Stimulated activated CD4-positive, alpha-beta T cell treated with anti-CD3 and anti-CD28 coated beads, Interleukin-4, amount 100 ng/mL, for 1 hour (primary cell): ENCODE measurements around the gene SREK1.
A peak's percentile ranks its signal among the peaks of the same experiment; 100 is the strongest.

ENCODE experiments used
- DNase-seq: peaks from one replicate; pipeline ENCODE4 v3.0.0-alpha.2; 2020

SREK1 gene

DNA sequence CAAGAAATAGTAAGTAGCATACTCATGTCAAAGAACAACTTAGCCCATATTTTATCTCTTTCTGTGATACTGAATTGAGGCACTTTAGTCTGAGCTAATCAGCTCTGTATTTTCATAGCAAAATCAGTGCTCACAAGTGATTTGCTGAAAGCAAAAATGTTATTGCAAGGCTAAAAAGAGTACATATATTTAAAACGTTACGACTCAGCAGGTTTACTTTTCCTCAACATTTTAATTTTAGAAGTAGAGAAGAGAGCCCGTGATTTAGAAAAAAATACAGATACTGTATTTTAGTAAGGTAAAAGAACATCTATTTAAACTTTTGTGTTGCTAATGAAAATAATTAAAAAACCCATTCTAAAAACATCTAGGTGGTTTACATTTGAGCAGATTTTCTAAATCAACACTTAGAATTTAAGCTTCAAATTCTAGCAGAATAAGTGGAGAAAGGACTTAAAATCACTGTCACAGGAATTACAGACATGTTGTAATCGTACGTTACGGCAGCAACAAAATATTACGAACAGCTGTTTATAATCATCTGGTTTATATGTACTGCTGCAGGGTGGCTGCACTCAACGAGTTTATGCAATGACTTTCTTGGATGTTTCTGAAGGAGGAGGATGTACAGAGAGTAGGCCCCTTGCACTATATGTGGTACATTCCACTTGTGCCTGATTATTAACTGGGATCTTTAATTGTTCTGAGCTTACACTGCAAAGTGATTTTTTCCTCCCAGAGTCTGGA is 20.1 kb downstream of the SREK1 start:
- no peak for DNase-seq

DNA sequence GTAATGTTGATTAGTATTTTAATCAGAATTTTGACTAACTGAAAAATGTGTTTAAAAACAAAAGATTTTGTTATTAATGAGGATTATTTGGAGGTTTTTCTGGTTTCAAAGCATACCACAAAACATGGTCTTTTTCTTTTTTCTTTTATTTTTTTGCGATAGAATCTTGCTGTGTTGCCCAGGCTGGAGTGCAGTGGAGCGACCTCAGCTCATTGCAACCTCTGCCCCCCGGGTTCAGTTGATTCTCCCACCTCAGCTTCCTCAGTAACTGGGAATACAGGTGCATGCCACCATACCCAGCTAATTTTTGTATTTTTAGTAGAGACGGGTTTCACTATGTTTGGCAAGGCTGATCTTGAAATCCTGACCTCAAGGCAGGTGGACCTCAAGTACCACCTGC is 24.1 kb downstream of the SREK1 start:
- no peak for DNase-seq

DNA sequence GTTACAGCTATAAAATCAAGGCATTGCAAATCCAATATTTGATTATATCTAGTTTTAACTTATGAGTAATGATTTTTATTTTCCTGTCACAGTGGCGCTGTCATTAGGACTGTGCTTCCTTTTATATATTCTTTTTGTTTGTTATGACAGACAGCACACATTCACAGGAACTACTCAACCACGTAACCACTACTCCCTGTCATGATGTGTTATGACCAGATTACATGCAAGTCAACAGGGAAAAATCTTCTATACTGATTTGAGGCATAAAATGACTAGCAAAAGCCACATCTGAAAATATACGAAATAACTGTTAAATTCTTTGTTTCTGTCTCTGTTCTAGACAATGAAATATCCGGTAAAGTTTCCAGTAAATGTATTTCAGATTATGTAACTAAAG is 25.4 kb downstream of the SREK1 start:
- no peak for DNase-seq

DNA sequence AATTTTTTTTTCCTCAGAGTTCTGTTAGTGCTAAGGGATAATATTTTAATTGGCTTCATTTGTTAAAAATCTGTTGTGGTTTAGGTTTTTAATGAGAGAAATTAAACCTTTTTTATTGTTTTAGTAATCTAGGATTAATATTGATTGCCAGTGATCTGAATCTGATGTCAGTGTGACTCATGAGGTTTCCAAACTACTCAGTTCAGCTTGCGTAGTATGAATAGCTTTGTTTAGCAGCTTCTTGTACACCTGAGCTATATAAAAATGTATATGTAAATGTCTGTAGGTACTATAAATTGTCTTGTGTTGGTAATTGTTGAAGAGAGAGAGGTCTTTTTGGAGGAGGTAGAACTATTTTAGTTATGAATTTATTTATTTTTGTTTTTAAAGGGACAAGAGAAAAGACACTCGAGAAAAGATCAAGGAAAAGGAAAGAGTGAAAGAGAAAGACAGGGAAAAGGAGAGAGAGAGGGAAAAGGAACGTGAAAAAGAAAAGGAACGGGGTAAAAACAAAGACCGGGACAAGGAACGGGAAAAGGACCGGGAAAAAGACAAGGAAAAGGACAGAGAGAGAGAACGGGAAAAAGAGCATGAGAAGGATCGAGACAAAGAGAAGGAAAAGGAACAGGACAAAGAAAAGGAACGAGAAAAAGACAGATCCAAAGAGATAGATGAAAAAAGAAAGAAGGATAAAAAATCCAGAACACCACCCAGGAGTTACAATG is 26.3 kb downstream of the SREK1 start:
- no peak for DNase-seq

DNA sequence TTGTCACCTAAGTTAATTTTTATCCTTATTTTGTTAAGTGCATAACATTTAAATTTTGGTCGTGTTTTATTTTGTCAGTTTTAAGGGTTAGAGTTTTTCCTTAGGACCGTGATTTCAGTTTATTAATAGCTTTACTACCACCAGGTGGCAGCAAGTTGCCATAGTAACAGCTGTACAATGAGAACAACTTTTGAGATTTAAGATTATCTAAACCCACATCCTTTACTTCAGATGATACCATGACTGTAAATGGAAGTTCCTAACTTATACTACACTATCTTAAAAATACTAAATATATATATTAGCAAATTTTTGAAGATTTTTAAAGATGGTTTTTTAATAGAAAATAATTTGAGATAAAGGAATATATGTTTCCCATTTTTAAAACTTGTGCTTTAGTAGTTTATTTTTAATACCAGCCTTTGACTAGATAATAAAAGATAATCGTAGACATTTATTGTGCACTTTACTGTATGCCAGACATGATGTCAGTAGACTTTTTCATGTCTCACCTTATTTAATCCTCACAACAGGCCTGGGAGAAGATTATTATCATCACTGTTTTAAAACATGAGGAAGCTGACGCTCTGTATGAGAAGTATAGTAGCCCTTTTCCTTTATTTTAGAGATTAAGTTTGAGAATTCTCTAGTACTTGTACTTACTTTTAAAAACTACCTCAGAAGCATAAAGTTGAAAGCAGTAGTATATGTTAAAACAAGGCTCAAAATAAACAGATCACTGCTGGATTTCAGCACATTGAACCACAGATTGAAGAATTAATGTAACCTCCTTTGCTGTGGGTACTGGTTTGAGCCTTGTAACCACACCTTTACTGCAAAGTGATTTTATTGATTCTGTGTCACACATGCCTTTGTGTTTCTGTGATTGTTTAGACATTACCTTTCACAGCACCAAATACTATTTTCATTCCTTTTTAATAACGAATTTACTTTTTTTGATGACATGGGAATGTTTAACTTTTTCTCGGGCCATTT is 27.5 kb downstream of the SREK1 start:
- DNase-seq = peak; percentile 20

DNA sequence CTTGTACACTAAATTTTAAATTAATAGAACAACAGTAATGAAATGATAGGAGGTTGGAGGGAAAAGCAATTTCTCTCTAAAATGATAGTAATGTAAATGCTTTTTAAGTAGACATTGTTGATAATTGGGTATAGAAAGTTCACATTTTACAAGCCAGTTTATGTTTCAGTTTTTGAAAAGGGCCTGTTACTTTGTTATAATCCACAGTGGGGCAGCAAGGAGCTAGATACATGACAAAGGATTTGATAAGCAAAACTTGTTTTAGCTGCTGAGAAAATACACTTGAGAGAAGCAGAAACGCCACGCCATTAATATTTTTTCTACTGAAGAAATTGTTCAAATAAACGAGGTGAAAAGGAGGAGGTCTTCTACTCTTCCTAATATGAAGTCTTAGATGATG is 30.2 kb downstream of the SREK1 start:
- DNase-seq = no peak

DNA sequence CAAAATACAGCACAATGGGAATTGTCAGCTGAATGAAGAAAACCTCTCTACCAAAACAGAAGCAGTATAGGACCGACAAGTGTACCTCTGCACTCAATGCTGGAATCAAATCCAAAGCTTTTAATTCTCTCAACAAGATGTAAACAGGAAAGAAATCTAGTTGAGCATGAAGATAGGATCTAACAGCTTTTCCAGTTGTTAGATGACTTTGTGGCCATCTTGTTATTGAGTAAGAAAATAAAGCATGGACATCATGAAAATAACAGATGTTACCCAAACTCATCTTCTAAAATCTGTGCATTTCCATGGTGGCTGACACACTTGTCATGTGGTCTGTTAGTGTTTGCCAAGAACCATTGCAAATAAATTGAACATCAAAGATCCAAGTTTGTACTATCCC is 34.7 kb downstream of the SREK1 start:
- DNase-seq = no peak

DNA sequence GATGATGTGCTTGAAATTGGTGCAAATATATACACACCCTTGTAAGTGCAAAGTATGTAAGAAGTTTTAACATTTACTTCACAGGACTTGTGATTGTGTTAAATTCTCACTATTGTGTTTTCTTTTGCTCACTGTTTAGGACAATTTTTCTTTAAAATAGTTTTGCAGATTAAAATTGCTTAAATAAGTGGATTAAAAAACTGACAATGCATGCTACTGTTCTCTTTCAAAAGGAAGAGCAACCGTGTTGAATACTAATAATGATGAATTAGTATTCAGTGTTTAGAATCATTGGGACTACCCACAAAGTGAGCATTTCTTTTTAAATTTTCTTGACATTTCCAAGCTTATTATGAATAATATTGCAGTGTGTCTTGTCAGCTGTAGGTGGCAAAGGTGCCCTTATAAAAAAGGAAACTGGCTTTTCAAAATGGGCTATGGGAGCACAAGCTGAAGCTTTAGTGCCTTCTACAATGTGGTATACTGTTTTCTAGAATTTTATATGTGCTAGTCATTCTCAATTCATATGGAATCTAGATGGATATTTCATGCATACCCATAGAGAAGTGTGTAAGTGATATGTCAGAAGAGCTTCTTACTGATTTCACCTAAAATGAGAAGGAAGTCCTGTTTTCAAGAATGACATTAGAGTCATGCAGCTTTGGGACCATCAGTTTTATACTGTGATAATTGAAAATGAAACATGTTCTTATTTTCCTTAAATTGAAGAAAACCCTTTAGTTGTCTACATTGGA is 35.4 kb downstream of the SREK1 start:
- DNase-seq = no peak

DNA sequence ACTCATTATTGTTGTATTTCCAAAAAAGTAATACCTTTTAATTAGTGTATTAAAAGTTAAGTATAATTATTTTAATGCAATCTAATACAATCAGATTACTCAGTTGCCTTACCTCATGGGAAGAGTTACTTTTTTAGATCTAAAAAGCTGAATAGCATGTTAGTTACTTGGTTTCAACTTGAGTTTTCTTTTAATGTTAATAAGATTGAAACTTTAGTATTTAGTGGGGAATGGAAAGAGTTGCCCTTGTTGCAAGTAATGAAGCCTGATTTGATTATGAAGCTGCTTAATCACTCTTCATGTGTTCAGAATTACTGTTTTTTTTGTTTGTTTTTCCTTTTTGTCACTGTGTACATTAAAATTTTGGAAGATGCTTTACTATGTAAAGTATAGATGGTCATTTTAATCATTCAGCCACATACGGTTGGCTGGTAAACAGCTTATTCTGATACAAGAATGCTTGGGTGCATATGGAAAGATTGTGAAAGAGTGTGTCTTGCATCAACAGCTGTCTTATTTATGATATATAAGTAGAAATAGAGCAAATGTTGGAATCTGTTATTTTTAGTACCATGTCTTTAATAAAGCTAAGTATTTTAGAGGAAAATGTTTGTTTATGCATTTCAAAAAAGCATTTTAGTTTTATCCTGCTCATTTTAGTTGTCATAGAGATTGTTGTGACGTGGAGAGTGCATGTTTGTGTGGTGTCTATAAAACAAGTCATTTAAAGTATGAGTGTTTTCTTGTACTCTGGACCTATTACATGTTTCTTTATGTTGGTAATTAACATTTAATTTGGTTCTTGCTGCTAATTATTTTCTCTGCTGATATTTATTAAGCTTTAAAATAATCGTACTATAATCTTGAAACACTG is 36.4 kb downstream of the SREK1 start:
- DNase-seq = no peak

DNA sequence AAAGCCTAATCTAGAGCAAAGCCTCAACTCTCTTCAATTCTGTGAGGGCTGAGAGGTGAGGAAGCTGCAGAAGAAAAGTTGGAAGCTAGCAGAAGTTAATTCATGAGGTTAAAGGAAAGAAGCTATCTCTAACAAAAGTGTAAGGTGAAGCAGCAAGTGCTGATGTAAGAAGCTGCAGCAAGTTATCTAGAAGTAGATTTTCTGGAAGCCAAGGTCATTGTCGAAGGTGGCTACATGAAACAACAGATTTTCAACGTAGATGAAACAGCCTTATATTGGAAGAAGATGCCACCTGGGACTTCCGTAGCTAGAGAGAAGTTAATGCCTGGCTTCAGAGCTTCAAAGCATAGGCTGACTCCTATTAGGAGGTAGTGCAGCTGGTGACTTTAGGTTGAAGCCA is 42.0 kb downstream of the SREK1 start:
- DNase-seq = no peak

DNA sequence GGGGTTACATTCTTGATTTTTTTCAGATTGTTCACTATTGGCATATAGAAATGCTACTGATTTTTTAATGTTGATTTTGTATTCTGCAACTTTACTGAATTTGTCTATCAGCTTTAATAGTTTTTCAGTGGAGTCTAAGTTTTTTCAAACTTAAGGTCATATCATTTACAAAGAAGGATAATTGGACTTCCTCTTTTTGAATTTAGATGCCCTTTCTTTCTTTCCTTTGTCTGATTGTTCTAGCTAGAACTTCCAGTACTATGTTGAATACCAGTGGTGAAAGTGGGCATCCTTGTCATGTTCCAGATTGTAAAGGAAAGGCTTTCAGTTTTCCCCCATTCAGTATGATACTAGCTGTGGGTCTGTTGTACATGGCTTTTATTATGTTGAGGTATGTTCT is 49.3 kb downstream of the SREK1 start:
- DNase-seq = no peak

DNA sequence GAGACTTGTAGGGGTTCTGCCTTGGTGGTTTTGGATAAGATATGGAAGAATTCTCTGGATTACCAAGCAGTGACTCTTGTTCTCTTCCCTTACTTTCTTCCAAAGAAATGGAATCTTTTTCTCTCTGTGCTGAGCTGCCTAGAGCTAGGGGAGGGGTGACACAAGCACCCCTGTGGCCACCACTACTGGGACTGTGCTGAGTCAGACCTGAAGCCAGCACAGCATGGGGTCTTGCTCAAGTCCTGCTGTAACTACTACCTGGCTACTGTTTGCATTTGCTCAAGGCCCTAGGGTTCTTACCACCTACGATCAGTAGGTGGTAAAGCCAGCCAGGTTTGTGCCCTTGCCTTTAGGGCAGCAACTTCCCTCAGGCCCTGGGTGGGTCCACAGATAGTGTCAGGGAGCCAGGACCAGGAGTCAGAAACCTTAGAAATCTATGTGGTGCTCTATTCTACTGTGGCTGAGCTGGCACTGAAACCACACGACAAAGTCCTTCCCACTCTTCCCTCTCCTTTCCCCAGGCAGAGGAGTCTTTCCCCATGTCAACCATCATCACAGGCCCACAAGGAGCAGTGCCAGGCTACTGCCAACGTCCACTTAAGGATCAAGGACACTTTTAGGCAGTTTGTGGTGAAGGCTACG is 53.8 kb downstream of the SREK1 start:
- DNase-seq = no peak

DNA sequence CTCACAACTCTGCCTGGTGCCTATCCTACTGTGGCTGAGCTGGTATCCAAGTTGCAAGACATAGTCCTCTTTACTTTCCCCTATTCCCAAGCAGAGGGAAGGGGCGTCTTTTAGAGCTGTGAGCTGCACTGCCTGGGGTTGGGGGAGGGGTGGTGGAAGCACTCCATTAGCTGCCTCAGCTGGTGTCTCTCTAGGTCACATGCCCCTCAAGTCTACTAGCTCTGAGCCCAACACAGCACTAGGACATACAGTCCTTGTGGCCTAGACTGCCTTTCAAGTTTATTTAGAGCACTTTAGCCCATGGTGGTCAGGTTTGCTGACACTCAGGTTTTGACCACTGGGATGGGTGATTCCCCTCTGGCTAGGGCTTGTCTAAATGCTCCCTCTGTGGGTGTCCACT is 54.7 kb downstream of the SREK1 start:
- no peak for DNase-seq

DNA sequence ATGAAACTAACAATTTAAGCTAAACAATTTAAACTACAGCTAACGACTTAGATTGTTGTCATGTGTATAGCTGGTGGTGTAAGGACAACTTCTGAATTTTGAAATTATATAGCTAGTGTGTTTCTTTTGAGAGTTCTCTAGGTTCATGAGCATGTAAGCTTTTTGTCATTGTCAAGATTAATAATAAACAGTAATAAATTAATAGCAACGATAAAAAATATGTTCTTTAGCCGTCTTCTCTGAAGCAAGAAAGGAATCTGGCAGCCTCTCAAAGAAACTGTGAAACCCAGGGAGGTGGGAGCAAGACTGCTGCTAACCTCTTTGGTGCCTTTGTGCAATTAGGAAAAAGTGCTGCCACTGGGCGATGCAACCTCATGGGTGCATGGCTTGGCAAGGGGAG is 59.4 kb downstream of the SREK1 start:
- no peak for DNase-seq

DNA sequence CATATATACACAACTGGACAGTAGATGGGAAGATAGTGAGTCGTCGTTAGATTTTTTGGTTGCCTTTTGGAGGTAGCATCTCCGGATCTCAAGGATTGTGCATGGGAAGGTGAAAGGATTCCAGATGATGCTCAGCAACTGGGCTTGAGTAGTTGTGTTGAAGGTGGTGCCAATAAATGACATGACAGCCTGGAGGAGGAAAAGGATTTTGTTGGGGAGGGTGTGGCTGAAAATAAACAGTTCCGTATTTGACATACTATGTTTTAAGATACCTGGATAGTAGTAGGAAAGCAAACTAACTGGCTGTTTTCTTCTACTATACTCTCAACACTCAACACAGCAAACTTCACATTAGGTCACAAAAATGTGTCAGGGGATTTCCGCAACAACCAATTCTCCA is 62.4 kb downstream of the SREK1 start:
- no peak for DNase-seq

DNA sequence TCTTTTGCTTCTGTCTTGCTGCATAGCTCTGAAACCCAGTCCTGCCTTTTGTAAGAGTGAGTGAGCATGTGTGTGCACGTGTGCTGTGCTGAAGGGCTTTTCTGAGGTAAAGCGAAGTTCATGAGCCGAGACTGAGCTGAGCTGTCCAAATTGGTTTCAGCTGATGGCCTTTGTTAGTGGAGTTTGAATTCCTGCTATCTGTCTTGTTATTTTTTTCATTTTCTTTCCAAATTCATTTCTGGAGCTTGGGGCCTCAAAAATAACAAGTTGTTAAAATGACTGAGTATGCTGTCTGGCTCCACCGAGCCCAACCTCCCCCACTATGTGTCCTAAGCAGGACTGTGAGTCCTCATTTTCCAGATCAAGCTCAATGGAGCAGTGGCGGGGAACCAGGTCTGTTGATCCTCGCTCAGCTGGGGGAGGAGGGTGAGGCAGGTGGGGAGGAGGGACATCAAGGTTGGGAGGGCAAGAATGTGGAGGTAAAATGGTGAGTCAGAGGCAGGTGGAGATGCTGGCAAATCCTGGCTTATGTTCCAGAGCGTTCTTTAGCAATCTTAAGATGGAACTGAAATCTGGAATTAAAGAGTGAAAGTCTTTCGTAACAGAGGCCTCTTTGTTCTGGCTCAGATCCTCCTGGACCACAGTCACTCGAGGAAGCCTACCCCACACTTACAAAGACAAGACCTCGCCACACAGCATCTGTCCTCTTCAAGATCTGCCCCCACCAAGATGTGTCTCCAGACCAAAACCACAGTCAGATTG is 63.9 kb downstream of the SREK1 start:
- no peak for DNase-seq

DNA sequence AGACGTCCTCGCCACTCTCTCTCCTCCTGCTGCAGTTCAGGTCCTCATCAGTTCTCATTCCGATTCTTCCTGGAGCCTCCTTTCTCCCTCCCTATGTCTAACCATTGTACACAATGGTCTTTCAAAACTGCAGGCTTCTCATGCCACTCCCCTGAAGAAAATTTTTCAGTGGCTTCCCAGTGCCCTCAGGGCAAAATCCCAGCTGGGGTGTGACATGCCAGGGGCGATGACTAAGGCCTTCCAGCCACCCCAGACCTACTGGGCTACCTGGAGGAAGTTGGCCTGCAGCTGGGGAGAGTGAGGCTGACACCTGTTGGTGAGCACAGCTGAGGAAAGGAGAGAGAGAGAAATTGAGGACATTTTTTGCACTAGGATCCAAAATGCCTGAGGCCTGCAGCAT is 65.2 kb downstream of the SREK1 start:
- DNase-seq = no peak

DNA sequence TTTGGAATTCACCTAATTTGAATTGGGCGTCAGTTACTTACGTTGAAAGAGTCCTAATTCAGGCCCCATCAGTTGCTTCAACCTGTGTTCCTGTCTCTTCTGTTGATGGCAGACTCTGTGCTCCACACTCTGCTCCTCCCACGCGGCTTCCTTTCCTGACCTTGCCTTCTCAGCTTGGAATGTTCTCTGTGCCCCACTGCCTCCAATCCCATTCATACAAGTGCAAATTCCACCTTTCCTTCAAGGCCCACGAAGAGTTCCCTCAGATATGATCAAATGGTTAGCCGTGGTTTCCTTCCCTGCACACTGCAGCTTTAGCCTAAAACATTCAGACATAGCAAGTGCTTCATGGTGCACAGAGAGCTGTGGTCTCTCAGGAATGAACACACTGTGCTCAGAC is 65.7 kb downstream of the SREK1 start:
- no peak for DNase-seq

DNA sequence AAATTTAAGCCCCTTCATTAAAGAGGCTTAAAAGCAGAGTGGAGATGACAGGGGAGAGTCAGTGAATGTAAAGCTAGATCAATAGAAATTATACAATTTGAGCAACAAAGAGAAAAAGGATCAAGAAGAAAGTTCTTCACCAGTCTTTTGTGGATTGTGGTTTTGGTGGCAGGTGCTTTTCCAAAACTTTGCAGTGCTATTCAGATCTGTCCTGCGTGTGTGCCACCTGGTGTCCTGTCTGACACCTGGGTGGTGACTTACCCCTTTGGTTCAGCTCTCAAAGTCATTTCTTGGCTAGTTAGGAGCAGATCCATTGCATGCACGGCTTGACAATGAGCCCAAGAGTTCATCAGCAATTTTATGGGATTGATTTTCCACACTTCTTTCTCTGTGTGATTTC is 69.4 kb downstream of the SREK1 start:
- DNase-seq = no peak

DNA sequence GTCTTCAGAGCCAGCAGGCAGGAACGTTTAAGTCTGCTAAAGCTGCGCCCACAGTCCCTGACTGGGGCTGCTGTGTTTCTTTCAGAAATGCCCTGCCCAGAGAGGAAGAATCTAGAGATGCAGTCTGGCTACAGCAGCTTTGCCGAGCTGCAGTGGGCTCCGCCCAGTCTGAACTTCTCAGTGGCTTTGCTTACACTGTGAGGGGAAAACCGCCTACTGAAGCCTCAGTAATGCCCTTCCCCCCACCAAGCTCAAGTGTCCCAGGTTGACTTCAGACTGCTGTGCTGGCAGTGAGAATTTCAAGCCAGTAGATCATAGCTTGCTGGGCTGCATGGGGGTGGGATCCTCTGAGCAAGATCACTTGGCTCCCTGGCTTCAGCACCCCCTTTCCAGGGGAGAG is 78.4 kb downstream of the SREK1 start:
- DNase-seq = no peak
